Ammon's horn (tissue), 1 donor: ENCODE measurements around the gene EPN2.
"Not testable (repeated sequence)": the region's sequence is repeated elsewhere in the genome, so short reads cannot be mapped to it uniquely, and the experiment has no call there.

Experiments used
- DNase-seq: peaks from one replicate; pipeline ENCODE4 v3.0.0-alpha.2; 2016; ENCODE audit warnings: low spot score

The EPN2 gene

GRCh38 chr17:19268611-19269010 lies 31.4 kb downstream of the EPN2 start:
- DNase-seq, result no peak

DNA sequence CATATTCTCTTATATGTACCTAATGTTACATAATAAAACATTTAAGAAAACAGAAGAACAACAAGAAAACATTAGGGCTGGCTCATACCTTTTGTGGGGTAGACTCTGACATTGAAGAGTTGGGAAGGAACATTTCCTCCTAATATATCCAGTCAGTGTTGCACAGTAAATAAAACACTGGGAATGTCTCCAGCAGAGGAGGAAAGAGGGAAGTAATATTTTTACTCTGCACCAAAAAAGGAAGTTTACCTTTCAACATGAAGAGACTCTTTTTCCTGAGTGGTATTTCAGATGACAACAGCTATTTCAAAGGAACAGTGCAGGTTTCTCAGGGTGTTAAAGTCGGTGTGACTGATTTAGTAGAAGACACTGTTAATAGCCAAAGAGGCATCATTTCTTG lies 31.9 kb downstream of the EPN2 start:
- DNase-seq, result no peak

DNA sequence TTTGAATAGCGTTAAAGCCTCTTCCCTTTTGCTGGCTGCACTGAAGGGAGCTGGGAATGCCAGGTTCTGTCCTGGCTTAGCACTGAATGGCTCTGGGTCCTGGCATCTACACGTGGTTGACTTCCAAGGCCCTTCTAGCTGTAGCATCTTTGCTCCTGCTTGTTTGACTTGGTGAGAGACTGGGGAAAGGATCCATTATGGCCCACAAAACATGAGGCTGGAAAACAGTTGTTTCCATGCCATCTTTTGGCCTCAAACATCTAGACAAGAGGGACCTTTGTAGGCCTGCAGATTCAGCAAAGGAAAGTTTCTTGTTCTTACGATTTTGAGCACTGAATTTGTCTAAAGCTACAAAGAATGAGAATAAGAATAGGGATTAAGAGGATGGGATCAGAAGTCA lies 32.5 kb downstream of the EPN2 start:
- no peak for DNase-seq

- DNase-seq, result no peak
Measured at GRCh38 chr17:19270347-19270703, 33.2 kb downstream of the EPN2 start.

- no peak for DNase-seq
Measured at GRCh38 chr17:19270704-19271611, 33.8 kb downstream of the EPN2 start.

- peak; percentile 58 for DNase-seq
Measured at GRCh38 chr17:19271780-19272357, 34.7 kb downstream of the EPN2 start.

- DNase-seq, result no peak
Measured at GRCh38 chr17:19273731-19274130, 36.6 kb downstream of the EPN2 start.

DNA sequence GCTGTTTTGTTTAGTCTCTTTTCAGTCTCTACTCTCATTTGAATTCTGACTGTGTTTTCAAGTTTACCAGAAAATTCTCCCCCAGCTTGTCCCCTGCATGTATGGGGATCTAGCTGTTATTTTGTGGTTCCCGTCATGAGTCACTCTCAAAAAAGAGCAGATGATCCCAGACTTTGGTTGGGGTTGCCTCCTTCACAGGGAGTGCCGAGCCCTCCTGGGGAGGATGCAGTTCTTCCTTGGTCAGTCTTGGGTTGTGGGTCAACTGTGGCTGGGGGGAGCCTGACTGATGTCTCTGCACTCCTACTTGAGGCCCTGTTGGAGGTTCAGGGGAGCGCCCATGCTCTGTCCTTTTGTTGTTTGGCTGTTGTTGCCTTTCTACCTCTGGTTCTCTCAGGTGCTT lies 37.7 kb downstream of the EPN2 start:
- DNase-seq, result no peak

GRCh38 chr17:19275457-19276127 lies 38.4 kb downstream of the EPN2 start:
- DNase-seq, result no peak

- not testable (repeated sequence) for DNase-seq
Measured at GRCh38 chr17:19278284-19278683, 41.1 kb downstream of the EPN2 start.

GRCh38 chr17:19278729-19279128 lies 41.6 kb downstream of the EPN2 start:
- DNase-seq, result no peak

- no peak for DNase-seq
Measured at GRCh38 chr17:19281161-19281560, 44.0 kb downstream of the EPN2 start.

DNA sequence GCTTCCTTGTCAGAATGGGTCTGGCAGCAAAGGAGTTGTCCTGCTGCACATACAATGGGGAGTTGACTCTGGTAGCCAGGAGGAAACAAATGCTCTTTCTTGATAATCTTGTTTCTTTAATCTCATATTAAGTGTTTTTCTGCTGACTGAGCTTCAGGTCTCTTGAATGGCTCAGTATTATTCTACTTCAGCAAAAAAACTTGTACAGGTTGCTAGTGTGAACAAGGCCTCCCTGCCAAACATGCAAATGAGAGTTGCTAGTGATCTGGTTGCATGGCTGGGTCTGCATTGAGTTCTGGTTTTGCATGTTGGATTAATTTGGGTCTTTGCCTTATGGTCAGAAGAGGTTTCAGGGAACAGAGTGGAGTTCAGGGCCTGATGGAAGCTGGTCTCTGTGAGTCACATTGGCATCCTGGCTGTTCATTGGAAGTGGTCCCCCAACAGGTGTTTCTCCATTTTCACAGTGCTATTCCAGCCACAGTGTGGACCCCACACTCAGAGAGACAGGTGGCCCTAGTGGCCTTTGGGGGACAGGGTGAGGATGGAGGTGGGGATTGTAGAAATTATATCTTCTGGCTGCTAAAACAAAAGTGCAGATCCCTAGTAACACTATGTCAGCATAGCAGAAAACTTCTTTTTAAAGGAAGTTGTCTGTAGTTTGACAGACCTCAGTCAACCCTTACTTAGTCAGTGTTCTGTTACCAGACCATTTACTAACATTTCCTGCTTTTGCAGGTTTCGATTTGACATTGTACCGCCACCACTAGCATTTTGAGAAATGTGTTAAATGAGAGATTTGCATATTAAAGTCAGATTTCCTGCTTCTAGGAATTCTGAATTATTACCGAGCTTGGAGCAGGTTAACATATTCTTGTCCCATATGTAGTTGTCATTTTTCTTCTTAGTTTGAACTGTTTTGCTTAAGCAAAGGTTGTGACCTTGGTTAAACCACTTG lies 47.1 kb downstream of the EPN2 start:
- DNase-seq, result peak; percentile 3

DNA sequence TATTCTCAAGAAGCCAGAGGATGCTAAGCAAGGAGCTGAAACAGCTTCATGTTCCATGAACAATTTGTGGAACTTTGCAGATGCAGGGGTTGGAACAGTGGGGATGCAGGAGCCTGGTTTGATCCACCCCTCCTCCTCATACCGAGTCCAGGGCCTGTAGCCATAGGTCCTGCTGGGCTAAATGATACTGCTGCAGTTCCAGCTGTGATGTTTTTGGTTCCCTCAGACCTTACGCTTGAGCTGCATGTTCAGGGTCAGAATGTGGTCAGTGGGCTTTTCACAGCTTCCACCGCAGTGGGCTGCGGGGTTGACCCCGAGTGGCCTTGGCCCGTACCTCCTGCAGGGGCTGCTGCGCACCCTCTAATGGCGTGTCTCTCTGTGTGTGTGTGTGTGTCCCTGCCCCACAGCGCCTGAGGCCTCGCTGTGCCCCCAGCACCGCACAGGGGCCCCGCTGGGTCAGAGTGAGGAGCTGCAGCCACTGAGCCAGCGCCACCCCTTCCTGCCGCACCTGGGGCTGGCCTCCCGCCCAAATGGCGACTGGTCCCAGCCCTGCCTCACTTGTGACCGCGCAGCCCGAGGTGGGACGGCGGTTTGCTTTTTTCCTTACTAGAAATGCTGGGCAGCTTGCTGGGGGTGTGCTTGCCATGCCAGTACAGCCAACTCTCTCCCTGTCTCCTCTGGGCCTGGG lies 48.2 kb downstream of the EPN2 start:
- DNase-seq, result peak; percentile 13

- DNase-seq, result no peak
Measured at GRCh38 chr17:19286751-19287341, 49.7 kb downstream of the EPN2 start.

GRCh38 chr17:19287651-19288050 lies 50.5 kb downstream of the EPN2 start:
- peak; percentile 5 for DNase-seq

GRCh38 chr17:19288453-19288852 lies 51.3 kb downstream of the EPN2 start:
- peak; percentile 1 for DNase-seq

- DNase-seq, result peak; percentile 24
Measured at GRCh38 chr17:19290066-19290705, 53.0 kb downstream of the EPN2 start.

DNA sequence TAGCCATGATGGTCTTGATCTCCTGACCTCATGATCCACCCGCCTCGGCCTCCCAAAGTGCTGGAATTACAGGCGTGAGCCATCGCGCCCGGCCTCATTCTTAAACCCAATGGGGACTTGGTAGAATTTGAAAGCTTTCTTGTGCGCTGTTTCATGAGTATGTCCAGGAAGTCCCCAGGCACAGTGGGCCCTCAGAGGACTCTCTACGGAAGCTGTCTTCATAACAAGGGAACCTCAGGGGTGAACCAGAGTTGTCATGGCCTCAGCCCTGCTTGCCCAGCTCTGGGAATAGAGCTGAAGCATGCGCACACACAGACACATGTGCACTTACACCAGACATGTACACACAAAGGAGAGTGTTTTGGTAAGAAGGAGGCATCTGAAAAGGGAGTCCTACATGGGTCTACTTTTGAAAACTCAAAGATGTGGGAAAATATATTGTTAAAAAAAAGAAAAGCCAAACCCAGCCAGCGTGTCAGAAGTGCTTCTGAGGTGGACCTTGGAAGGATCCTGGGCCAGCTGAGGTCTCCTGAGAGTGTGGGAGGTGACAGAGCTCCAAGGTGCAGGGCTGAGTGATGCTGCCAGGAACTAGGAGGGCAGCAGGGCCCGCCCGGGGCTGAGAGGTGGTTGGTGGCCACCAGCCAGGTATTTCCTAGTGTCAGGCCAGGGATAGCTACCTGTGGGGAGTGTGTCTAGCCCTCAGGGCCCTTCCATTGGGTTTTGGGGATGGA lies 54.6 kb downstream of the EPN2 start:
- peak; percentile 1 for DNase-seq

DNA sequence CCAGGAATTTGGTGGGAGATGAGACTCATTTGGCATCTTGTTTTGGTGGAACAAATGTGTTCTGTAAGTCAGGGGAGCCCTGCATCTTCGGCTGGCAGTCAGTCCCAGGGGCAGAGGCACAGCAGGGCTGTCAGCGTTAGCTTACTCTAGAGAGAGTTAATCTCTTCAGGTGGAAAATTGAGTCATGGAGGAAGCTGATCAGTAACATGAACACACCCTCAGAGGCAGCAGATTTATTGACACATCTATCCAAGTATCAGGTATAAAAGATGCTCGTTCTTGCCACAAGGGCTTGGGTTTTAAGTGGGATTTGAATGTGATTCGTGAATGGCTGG lies 55.2 kb downstream of the EPN2 start:
- DNase-seq, result peak; percentile 3
